PC-3 (cell line): ENCODE data around the gene KRTCAP2. TPM values are rescaled to one million over a fixed set of nuclear protein-coding genes. Genes with fewer than 3 reads are reported as not detected.
"Not testable (repeated sequence)": the region's sequence is repeated elsewhere in the genome, so short reads cannot be mapped to it uniquely, and the experiment has no call there.

ENCODE experiments used
- ATAC-seq: fragments of 200-7000 bp; cut with Tn5 transposase; 2 replicates; pipeline ENCODE4 v1.9.1; 2020; ENCODE audit warnings: mild to moderate bottlenecking, moderate library complexity
- Bru-seq: library from RNA; stranded (reverse); fragments of 400-500 nt; gene quantifications from one replicate; lab custom pipeline; 2021; lab: Mats Ljungman, UMichigan
- BruChase-seq, 2 experiments: library from RNA; stranded (reverse); fragments of 400-500 nt; gene quantifications; one replicate each; lab custom pipeline; 2021; lab: Mats Ljungman, UMichigan
- BruUV-seq: library from RNA; stranded (reverse); fragments of 400-500 nt; replicated peaks from 2 replicates; lab custom pipeline; 2021; lab: Mats Ljungman, UMichigan
- CTCF ChIA-PET: fragments of 300-600 bp; sonication (Branson Sonifier 250); formaldehyde crosslinking; loops from one replicate; lab custom pipeline; 2022; ENCODE audit warnings: antibody characterized with exemption; lab: Charles Lee
- POLR2A ChIA-PET: fragments of 300-600 bp; sonication (Branson Sonifier 250); formaldehyde crosslinking; loops from one replicate; lab custom pipeline; 2022; ENCODE audit warnings: antibody characterized with exemption; ENCODE audit not compliant: unreplicated experiment; lab: Charles Lee
- DNase-seq: peaks from one replicate; pipeline ENCODE4 v3.0.0-alpha.2; 2015
- H2AFZ ChIP-seq: fragments of 300-600 bp; sonication (generic); 2 replicates; pipeline ENCODE4 v1.6.0; 2016; ENCODE audit warnings: antibody characterized with exemption, low read length
- H3F3A ChIP-seq: fragments of 300-600 bp; sonication (generic); one replicate; pipeline ENCODE4 v1.6.0; 2017; ENCODE audit warnings: antibody characterized with exemption, low read length, control low read depth, mild to moderate bottlenecking; ENCODE audit not compliant: unreplicated experiment
- H3K27ac ChIP-seq: fragments of 300-600 bp; sonication (generic); 2 replicates; pipeline ENCODE4 v1.5.1; 2016; ENCODE audit warnings: mild to moderate bottlenecking, low read length
- H3K27me3 ChIP-seq: fragments of 300-600 bp; sonication (generic); 2 replicates; pipeline ENCODE4 v1.6.1; 2016; ENCODE audit warnings: low read length, mixed read lengths
- H3K36me3 ChIP-seq: fragments of 300-600 bp; sonication (generic); 2 replicates; pipeline ENCODE4 v1.6.1; 2016; ENCODE audit warnings: low read depth, mixed run types, low read length, mixed read lengths
- H3K4me1 ChIP-seq: fragments of 300-600 bp; sonication (generic); 2 replicates; pipeline ENCODE4 v1.5.1; 2016; ENCODE audit warnings: low read length; ENCODE audit not compliant: insufficient read depth
- H3K4me2 ChIP-seq: fragments of 300-600 bp; sonication (generic); 2 replicates; pipeline ENCODE4 v1.6.0; 2016; ENCODE audit warnings: low read length
- H3K4me3 ChIP-seq: fragments of 300-600 bp; sonication (generic); 2 replicates; pipeline ENCODE4 v1.5.1; 2016; ENCODE audit warnings: mild to moderate bottlenecking, low read length, mixed read lengths
- H3K79me2 ChIP-seq: fragments of 300-600 bp; sonication (generic); 2 replicates; pipeline ENCODE4 v1.6.1; 2017; ENCODE audit warnings: low read length, mixed read lengths
- H3K9ac ChIP-seq: fragments of 300-600 bp; sonication (generic); 2 replicates; pipeline ENCODE4 v1.6.0; 2016; ENCODE audit warnings: mild to moderate bottlenecking, low read length
- H3K9me2 ChIP-seq: fragments of 300-600 bp; sonication (generic); replicated peaks from 2 replicates; pipeline ENCODE4 v1.6.1; 2016; ENCODE audit warnings: mixed run types, low read length, mixed read lengths
- H3K9me3 ChIP-seq: fragments of 300-600 bp; sonication (generic); 2 replicates; pipeline ENCODE4 v1.6.1; 2016; ENCODE audit warnings: low read length, mixed read lengths
- H4K20me1 ChIP-seq: fragments of 300-600 bp; sonication (generic); 2 replicates; pipeline ENCODE4 v1.6.1; 2016; ENCODE audit warnings: low read length, mixed read lengths
- EZH2 ChIP-seq: fragments of 300-600 bp; sonication (generic); IDR thresholded peaks from one replicate; pipeline ENCODE4 v1.6.1; 2017; ENCODE audit warnings: antibody characterized with exemption, mild to moderate bottlenecking, low read length; ENCODE audit not compliant: unreplicated experiment
- EZH2phosphoT487 ChIP-seq: fragments of 300-600 bp; sonication (generic); IDR thresholded peaks from 2 replicates; pipeline ENCODE4 v1.6.1; 2018; ENCODE audit warnings: mild to moderate bottlenecking, antibody characterized with exemption, low read length, borderline replicate concordance
- intact Hi-C: fragments of 100-400 bp; cut with micrococcal nuclease; formaldehyde crosslinking; loops from 2 replicates; pipeline ENCODE4 v1.9.0; 2023
- long read RNA-seq: library from polyadenylated mRNA; unstranded; transcript quantifications from one replicate; pipeline ENCODE4 v2.0.0, GENCODE V29; 2021; ENCODE audit not compliant: unreplicated experiment
- total RNA-seq: library from RNA; depleted of rRNA; stranded (reverse); fragments of >200 nt; gene quantifications from 2 replicates; pipeline ENCODE4 v1.2.3, GENCODE V29; 2014; rRNA removed
- TF ChIP-seq, protein P1 (sequence below): fragments of 300-600 bp; sonication (generic); conservative IDR thresholded peaks from 2 replicates; pipeline ENCODE4 v1.5.1; 2017; ENCODE audit warnings: antibody characterized with exemption, low read depth, mild to moderate bottlenecking, low read length

KRTCAP2 gene
- total RNA-seq (241 and 257 TPM in 2 replicates), Bru-seq, nascent RNA (percentile 96 among the genes with signal in this experiment), BruChase-seq, experiment 1, labeled RNA remaining after a 6-hour chase (percentile 98 among the genes with signal in this experiment), BruChase-seq, experiment 2, labeled RNA remaining after a 2-hour chase (percentile 96 among the genes with signal in this experiment)
- long read RNA-seq, transcript KRTCAP2-201 (5 exons, 552 nt), result minor isoform, 169 of 495 reads
- long read RNA-seq, transcript KRTCAP2-206 (4 exons, 785 nt), result major isoform, 319 of 495 reads
- long read RNA-seq, partial matches to known transcripts, result 2 of 495 reads
- long read RNA-seq, other reads (novel, unspliced or antisense), result 3 of 495 reads

DNA sequence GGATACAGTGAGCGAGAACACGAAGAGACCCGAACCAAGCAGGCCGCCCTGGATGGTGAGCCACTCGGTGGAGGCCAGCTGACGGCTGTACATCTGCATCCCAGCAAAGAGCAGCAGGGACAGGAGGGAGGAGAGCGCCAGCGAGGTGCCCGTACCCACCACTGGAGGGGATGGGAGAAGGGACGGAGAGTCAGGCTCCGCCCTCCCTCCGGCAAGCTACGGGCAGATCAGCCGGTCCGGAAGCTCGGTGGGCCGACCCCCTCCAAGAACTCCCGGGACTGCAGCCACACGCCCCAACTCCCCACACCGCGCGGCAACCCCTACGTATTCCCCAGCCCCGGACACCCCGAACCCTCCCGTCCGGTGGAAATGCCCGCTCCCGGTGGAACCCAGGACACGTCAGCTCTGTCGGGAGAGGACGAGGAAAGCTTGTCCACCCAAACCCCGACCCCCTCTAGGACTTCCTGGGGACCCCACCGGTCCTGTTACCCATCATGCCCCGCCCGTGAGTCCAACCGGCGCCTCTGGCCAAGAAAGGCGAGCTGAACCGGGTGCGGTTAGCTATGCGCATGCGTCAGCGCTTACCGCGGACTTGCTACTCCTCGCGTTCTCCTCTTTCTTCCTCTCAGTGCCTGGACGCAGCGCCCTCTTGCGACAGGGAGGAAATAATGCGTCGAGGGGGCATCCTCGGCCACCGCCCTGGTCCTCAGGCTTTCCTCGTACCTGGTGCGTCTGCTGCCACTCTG lies at the start of gene KRTCAP2:
Gene KRTCAP2, minus strand, starts transcription at position 573 of the 746 bp plus-strand sequence. Its CDS starts 80 bp downstream, at position 493.
- H3K36me3 ChIP-seq, result peaks cover 8% of the 10 kb centered on the region; the same call in 1 of the 2 replicates
- peaks cover 4% of the 10 kb centered on the region for H3F3A ChIP-seq
- H3K27ac ChIP-seq, result peak within 1 kb of the TSS; percentile 62
- peak within 1 kb of the TSS; percentile 89 for H3K4me2 ChIP-seq
- H2AFZ ChIP-seq, result peak within 1 kb of the TSS; percentile 97
- peaks cover 29% of the 10 kb centered on the region for H3K4me1 ChIP-seq
- no peaks in the 10 kb centered on the region for H3K27me3 ChIP-seq
- H3K9me3 ChIP-seq, result no peaks in the 10 kb centered on the region
- DNase-seq, result peak; percentile 99
- intact Hi-C loops, result no loop called here
- peaks cover 20% of the 10 kb centered on the region for H3K79me2 ChIP-seq
- BruUV-seq, result TSS peak; percentile 74
- no peaks in the 10 kb centered on the region for H4K20me1 ChIP-seq
- TF ChIP-seq EZH2, result no peak
- TF ChIP-seq, protein P1, sequence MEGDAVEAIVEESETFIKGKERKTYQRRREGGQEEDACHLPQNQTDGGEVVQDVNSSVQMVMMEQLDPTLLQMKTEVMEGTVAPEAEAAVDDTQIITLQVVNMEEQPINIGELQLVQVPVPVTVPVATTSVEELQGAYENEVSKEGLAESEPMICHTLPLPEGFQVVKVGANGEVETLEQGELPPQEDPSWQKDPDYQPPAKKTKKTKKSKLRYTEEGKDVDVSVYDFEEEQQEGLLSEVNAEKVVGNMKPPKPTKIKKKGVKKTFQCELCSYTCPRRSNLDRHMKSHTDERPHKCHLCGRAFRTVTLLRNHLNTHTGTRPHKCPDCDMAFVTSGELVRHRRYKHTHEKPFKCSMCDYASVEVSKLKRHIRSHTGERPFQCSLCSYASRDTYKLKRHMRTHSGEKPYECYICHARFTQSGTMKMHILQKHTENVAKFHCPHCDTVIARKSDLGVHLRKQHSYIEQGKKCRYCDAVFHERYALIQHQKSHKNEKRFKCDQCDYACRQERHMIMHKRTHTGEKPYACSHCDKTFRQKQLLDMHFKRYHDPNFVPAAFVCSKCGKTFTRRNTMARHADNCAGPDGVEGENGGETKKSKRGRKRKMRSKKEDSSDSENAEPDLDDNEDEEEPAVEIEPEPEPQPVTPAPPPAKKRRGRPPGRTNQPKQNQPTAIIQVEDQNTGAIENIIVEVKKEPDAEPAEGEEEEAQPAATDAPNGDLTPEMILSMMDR, result peak; percentile 97
- CTCF ChIA-PET, result interaction anchor here (0.5 to 1.9 kb wide), 19 partner anchors 17 to 1401 kb away, joined by 3 to 25 read pairs (median 4); partner anchors contain the start of genes ADAM15 and THBS3
- H3K9me2 ChIP-seq, result no peaks in the 10 kb centered on the region
- POLR2A ChIA-PET, result interaction anchor here (0.5 to 1.2 kb wide), 9 partner anchors 21 to 85 kb away, joined by 3 to 30 read pairs (median 5); partner anchors contain the start of gene THBS3
- ATAC-seq, result peak; percentile 70
- H3K9ac ChIP-seq, result peak within 1 kb of the TSS; percentile 93
- peak within 1 kb of the TSS; percentile 83 for H3K4me3 ChIP-seq

DNA sequence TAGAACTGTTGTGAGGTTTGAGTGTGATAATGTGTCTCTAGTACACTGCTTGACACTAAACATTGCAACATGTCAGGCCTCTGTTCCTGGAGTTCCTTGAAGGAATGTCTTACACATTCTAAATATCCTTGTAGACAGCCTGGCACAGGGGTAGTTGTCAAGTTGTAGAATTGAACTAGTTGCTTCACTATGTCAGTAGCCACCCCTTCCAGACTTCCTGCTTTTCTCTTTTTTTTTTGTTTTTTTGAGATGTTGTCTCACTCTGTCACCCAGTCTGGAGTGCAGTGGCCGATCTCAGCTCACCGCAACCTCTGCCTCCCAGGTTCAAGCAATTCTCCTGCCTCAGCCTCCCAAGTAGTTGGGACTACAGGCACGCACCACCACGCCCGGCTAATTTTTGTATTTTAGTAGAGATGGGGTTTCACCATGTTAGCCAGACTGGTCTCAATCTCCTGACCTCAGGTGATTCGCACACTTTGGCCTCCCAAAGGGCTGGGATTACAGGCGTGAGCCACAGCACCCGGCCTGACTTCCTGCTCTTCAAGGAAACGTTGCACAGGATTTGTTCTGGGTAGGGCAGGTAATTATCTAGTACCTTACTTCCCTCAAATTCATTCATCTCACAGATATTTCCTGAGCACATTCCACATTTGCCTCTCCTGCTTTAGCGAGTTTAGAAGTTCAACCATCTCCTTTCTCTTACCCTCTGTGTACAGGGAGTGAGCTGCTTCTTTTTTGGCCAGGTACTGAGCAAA lies 47.3 kb upstream of the KRTCAP2 start:
- not testable (repeated sequence) for BruUV-seq

DNA sequence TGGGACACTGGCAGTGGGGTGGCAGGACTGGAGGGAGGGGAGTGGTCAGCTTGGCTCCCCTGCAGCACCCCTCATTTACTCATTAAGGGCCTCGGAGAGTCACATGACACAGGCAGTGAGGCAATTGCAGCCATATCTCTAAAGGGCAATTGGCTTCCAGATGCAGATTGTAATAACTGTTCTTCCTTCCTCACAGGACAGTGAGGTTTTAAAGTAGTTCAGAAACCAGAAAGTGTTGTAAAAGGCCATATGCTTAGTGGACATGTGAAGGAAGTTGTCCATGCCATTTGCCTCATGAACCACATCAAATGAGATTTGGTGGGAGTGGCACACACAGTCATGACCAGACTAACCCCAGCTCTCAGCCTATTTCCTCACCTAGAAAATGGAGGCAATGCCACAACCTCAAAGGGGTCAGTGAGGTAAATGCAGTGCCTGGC lies 46.5 kb upstream of the KRTCAP2 start:
- Histone ChIP-seq H4K20me1 (no peaks in the 10 kb centered on the region), H3K36me3 (no peaks in the 10 kb centered on the region), H3K4me3 (no peak overlapping the region), H2AFZ (no peak overlapping the region), H3K79me2 (peaks cover 7% of the 10 kb centered on the region; the same call in 1 of the 2 replicates), H3K4me1 (peaks cover 17% of the 10 kb centered on the region), H3K9me3 (no peaks in the 10 kb centered on the region), H3K9me2 (no peaks in the 10 kb centered on the region), H3K9ac (no peak overlapping the region), H3K27me3 (no peaks in the 10 kb centered on the region), H3F3A (no peaks in the 10 kb centered on the region), H3K4me2 (no peak overlapping the region), H3K27ac (no peak overlapping the region)
- ChIA-PET POLR2A (no interaction called here), CTCF (no interaction called here)
- no TSS peak for BruUV-seq
- TF ChIP-seq EZH2phosphoT487, result no peak
- TF ChIP-seq, protein P1, result no peak
- no peak for TF ChIP-seq EZH2
- DNase-seq, result no peak
- intact Hi-C loops, result no loop called here
- no peak for ATAC-seq

More for the DNA sequence above, 47.3 kb upstream of the KRTCAP2 start:
- H3K4me2 ChIP-seq, H3K9ac ChIP-seq, H3K4me3 ChIP-seq, H3K27me3 ChIP-seq, H4K20me1 ChIP-seq, H3K79me2 ChIP-seq, H3K36me3 ChIP-seq, H3K9me2 ChIP-seq, POLR2A ChIA-PET, intact Hi-C loops, CTCF ChIA-PET, H3F3A ChIP-seq, H2AFZ ChIP-seq, ATAC-seq, H3K27ac ChIP-seq, H3K9me3 ChIP-seq, DNase-seq: not testable (repeated sequence)
- peaks cover 24% of the 10 kb centered on the region for H3K4me1 ChIP-seq
